Transverse colon (tissue), 4 donors: ENCODE results near the gene S100G. TPM values are rescaled to one million over a fixed set of nuclear protein-coding genes. Genes with fewer than 3 reads are reported as not detected.

Experiments
- DNase-seq: peaks from one replicate; pipeline ENCODE4 v3.0.0-alpha.2; 2019
- H3K27ac ChIP-seq, 4 donors: fragments of 200-600 bp; sonication (generic); 2 replicates each; pipeline ENCODE4 v1.5.1; 2016 to 2018; ENCODE audit warnings: inconsistent platforms in 4 of 4
- H3K27me3 ChIP-seq: fragments of 200-600 bp; sonication (generic); 2 replicates; pipeline ENCODE4 v1.5.1; 2017; ENCODE audit warnings: inconsistent platforms
- H3K36me3 ChIP-seq, 4 donors: fragments of 200-600 bp; sonication (generic); 2 replicates each; pipeline ENCODE4 v1.5.1; 2017 to 2019; ENCODE audit warnings: inconsistent platforms in 4 of 4
- H3K4me1 ChIP-seq, 4 donors: fragments of 200-600 bp; sonication (generic); 2 replicates each; pipeline ENCODE4 v1.5.1; 2017 to 2020; ENCODE audit warnings: inconsistent platforms in 4 of 4
- H3K4me3 ChIP-seq, 4 donors: fragments of 200-600 bp; sonication (generic); 1 replicate in 1 of 4; 2 replicates in 3 of 4; pipeline versions ENCODE4 v1.5.1 to v1.6.1; 2017 to 2019; ENCODE audit warnings: inconsistent platforms in 4 of 4
- H3K9me3 ChIP-seq, 2 donors: fragments of 200-600 bp; sonication (generic); 2 replicates each; pipeline ENCODE4 v1.5.1; 2017 to 2019; ENCODE audit warnings: inconsistent platforms in 2 of 2
- CTCF ChIP-seq, 5 experiments: fragments of 200-600 bp in 3 of 5; fragments of 450-650 bp in 2 of 5; sonication (generic) in 3 of 5; IDR thresholded peaks; 1 replicate in 2 of 5; 2 replicates in 3 of 5; pipeline ENCODE4 v1.5.1; 2016 to 2017; ENCODE audit warnings: antibody characterized with exemption in 5 of 5, inconsistent platforms in 3 of 5, mild to moderate bottlenecking in 2 of 5, moderate library complexity in 1 of 5
- EP300 ChIP-seq: sonication (generic); formaldehyde crosslinking; IDR thresholded peaks from one replicate; pipeline ENCODE4 v1.6.1; 2017; ENCODE audit warnings: antibody characterized with exemption, low read depth
- POLR2A ChIP-seq: fragments of 450-650 bp; IDR thresholded peaks from one replicate; pipeline ENCODE4 v1.6.1; 2016; ENCODE audit warnings: antibody characterized with exemption, mild to moderate bottlenecking, moderate library complexity
- POLR2AphosphoS5 ChIP-seq, 3 donors: sonication (generic); formaldehyde crosslinking; IDR thresholded peaks; one replicate each; pipeline ENCODE4 v1.6.1; 2016; ENCODE audit warnings: antibody characterized with exemption in 3 of 3
- WGBS, 2 donors: methylation state at CpG; one replicate each; pipeline ENCODE4 v1.1.5; 2018; ENCODE audit warnings: low coverage in 1 of 2; 5-methylcytosine and 5-hydroxymethylcytosine counted together
- in situ Hi-C, 4 donors: fragments of 200-750 bp; cut with MboI; loops; one replicate each; pipeline versions ENCODE4 v1.15.0 to v1.15.1; 2017; ENCODE audit warnings: low sequenced_read_pairs in 3 of 4, low pct_ligation_motif_present in 1 of 4, low pct_unique_long_range_greater_than_20kb in 1 of 4
- intact Hi-C: fragments of 100-400 bp; cut with DNase I; formaldehyde crosslinking; loops from one replicate; pipeline ENCODE4 v1.15.1; 2023; ENCODE audit warnings: low total_unique reads
- total RNA-seq, 4 donors: library from RNA; depleted of rRNA; stranded (reverse); fragments of >200 nt; gene quantifications; one replicate each; pipeline ENCODE4 v1.1.0, GENCODE V29; 2016

S100G gene
- total RNA-seq, 4 donors from 2014 or later: not detected

DNA sequence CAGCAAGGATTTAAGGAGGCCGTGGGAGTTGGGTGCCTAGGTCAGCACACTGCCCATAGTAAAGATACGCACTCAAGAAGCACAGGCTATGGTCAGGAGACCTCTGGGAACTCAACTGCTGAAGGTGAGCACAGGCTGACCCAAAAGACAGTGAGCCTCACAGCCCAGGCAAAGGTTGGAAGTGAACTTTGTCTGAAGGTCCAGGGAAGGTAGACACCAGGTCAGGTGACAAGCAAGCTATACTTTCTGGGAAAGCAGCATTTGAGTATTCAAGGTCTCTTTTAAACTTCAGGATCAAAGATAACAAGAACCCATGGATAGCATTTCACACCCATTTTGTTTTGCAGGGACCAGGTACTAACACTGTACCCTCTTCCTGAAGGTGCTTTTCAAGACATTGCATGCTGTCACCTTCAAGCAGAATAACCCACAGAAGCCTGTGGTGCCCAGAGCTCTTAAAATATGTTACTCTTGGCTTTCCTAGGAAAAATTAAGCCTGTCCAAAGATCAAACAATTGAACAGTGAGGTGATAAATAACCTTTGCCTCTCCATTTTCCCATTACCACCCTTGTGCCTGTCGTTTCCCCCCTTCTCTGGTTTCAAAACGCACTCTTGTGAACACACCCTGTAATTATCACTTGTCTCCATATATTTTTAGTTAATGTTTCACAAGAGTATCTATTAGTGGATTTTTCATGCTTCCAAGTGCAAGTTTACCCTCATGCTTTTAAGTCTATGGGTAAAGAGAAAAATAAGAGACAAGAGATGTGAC is 3.4 kb upstream of the S100G start:
- no peaks in the 10 kb centered on the region for H3K4me1 ChIP-seq
- H3K4me3 ChIP-seq: no peak overlapping the region
- peak overlapping the region in 1 of 4 donors; percentile 44 for H3K27ac ChIP-seq
- no peaks in the 10 kb centered on the region for H3K9me3 ChIP-seq
- 74 to 80% methylated on average over 1 to 4 of the region's 4 CpGs for WGBS, 2 donors
- no peaks in the 10 kb centered on the region for H3K36me3 ChIP-seq
- TF ChIP-seq CTCF (IDR thresholded peaks at IDR 0.05): no peak
- TF ChIP-seq EP300: no peak
- TF ChIP-seq POLR2AphosphoS5 (IDR thresholded peaks at IDR 0.05): no peak
- intact Hi-C loops (no loop called here), in situ Hi-C loops (no loop called here)
- H3K27me3 ChIP-seq: no peaks in the 10 kb centered on the region
- no peak for DNase-seq

DNA sequence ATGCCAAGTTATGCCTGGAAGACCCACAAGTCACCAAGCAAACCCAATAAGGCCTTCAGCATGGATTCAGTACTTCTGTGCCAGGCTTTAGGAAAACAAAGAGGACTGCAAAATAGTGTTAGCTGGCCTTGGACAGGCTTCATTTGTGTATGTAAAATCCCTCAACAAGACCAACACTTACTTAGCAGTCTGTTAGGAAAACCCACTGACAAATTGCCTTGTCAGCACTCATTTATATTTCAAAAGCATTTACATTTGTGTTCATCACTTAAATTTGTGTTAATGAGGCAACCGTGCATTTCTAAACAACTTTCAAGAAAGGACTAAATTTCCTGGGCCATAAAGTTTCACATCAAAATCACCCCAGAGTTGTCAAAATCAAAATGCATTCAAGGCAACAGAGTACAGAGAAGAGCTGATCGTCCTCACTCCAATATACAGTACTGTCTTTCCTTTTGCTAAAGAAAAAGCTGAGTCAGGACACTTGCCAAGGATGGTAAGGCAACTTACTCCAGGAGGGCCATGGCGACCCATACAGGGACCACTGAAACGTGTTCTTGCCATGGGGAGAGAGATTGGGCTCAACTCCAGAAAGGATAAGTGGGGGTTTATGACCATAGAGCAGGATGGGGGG is 1.6 kb downstream of the S100G start:
- no peaks in the 10 kb centered on the region for H3K36me3 ChIP-seq
- no peak overlapping the region for H3K4me3 ChIP-seq
- intact Hi-C loops: no loop called here
- in situ Hi-C loops: loop anchor here in 2 of 4 donors (25.0 kb wide), 1 partner anchor 214 kb away; no protein-coding TSS in a partner anchor
- H3K27ac ChIP-seq: no peak overlapping the region
- H3K9me3 ChIP-seq: no peaks in the 10 kb centered on the region
- no peak for TF ChIP-seq POLR2A
- TF ChIP-seq CTCF (IDR thresholded peaks at IDR 0.05): no peak
- no peak for TF ChIP-seq POLR2AphosphoS5 (IDR thresholded peaks at IDR 0.05)
- no peak for TF ChIP-seq EP300
- H3K27me3 ChIP-seq: no peaks in the 10 kb centered on the region
- H3K4me1 ChIP-seq: no peaks in the 10 kb centered on the region
- DNase-seq: no peak
- WGBS, 2 donors: 67 to 73% methylated on average over 1 to 4 of the region's 4 CpGs

- TF ChIP-seq CTCF (IDR thresholded peaks at IDR 0.05) (no peak), POLR2AphosphoS5 (IDR thresholded peaks at IDR 0.05) (no peak), POLR2A (no peak), EP300 (no peak)
- peak; percentile 53 for DNase-seq
- H3K36me3 ChIP-seq: no peaks in the 10 kb centered on the region
- no peaks in the 10 kb centered on the region for H3K27me3 ChIP-seq
- no peak overlapping the region for H3K4me3 ChIP-seq
- in situ Hi-C loops (loop anchor here in 2 of 4 donors (25.0 kb wide), 1 partner anchor 216 kb away; no protein-coding TSS in a partner anchor), intact Hi-C loops (no loop called here)
- WGBS, 2 donors: 62% methylated on average over 7 of the region's 7 CpGs; no CpG with 5 or more reads in 1 of the 2 donors
- H3K4me1 ChIP-seq: no peaks in the 10 kb centered on the region
- no peaks in the 10 kb centered on the region for H3K9me3 ChIP-seq
- H3K27ac ChIP-seq: no peak overlapping the region
Measured at GRCh38 chrX:16653424-16653823, 3.5 kb downstream of the S100G start.

- Histone ChIP-seq H3K27me3 (no peaks in the 10 kb centered on the region), H3K36me3 (no peaks in the 10 kb centered on the region), H3K4me3 (no peak overlapping the region), H3K4me1 (no peaks in the 10 kb centered on the region), H3K9me3 (no peaks in the 10 kb centered on the region), H3K27ac (no peak overlapping the region)
- no peak for DNase-seq
- in situ Hi-C loops: loop anchor here in 2 of 4 donors (25.0 kb wide), 1 partner anchor 217 kb away; no protein-coding TSS in a partner anchor
- TF ChIP-seq EP300 (no peak), POLR2A (no peak), CTCF (IDR thresholded peaks at IDR 0.05) (no peak), POLR2AphosphoS5 (IDR thresholded peaks at IDR 0.05) (no peak)
- WGBS, 2 donors: 91 to 94% methylated on average over 3 of the region's 3 CpGs
- intact Hi-C loops: no loop called here
Measured at GRCh38 chrX:16654093-16654492, 4.1 kb downstream of the S100G start.
